Activated CD4-positive, alpha-beta T cell treated with anti-CD3 and anti-CD28 coated beads for 36 hours (primary cell): Measurements from ENCODE around the gene MS4A3. TPM values are rescaled to one million over a fixed set of nuclear protein-coding genes. Genes with fewer than 3 reads are reported as not detected.
"Not testable (repeated sequence)": the region's sequence is repeated elsewhere in the genome, so short reads cannot be mapped to it uniquely, and the experiment has no call there.

Experiments used
- ATAC-seq: fragments of 200-7000 bp; cut with Tn5 transposase; one replicate; pipeline ENCODE4 v1.10.0; 2021; ENCODE audit warnings: mild to moderate bottlenecking, moderate library complexity
- CTCF ChIA-PET: fragments of 350-600 bp; sonication (Branson Sonifier 250); formaldehyde crosslinking; loops from one replicate; lab custom pipeline; 2021; ENCODE audit warnings: antibody characterized with exemption; lab: Charles Lee
- POLR2A ChIA-PET: fragments of 350-600 bp; sonication (Branson Sonifier 250); formaldehyde crosslinking; loops from one replicate; lab custom pipeline; 2021; ENCODE audit warnings: antibody characterized with exemption, inconsistent platforms; lab: Charles Lee
- DNase-seq: peaks from one replicate; pipeline ENCODE4 v3.0.0-alpha.2; 2020
- H3K27ac Mint-ChIP-seq: one replicate; pipeline ENCODE4 v1.8.0; 2021; ENCODE audit warnings: mixed read lengths
- H3K27me3 Mint-ChIP-seq: one replicate; pipeline ENCODE4 v1.8.0; 2021; ENCODE audit warnings: mixed read lengths
- H3K36me3 Mint-ChIP-seq: one replicate; pipeline ENCODE4 v1.8.0; 2021; ENCODE audit warnings: low read depth, mixed read lengths
- H3K4me1 Mint-ChIP-seq: one replicate; pipeline ENCODE4 v1.8.0; 2021; ENCODE audit warnings: mixed read lengths
- H3K4me3 Mint-ChIP-seq: one replicate; pipeline ENCODE4 v1.8.0; 2021; ENCODE audit warnings: mild to moderate bottlenecking, moderate library complexity, mixed read lengths
- H3K9me3 Mint-ChIP-seq: one replicate; pipeline ENCODE4 v1.8.0; 2021; ENCODE audit warnings: low read depth, mixed read lengths
- intact Hi-C, 2 experiments: fragments of 100-400 bp; cut with DNase I in 1 of 2; cut with micrococcal nuclease in 1 of 2; formaldehyde crosslinking; loops; one replicate each; pipeline versions ENCODE4 v1.14.2 to v1.15.1; 2022 to 2024; cut with DNase I, micrococcal nuclease
- total RNA-seq, 2 experiments: library from RNA; stranded (reverse); gene quantifications; one replicate each; pipeline ENCODE4 v1.2.3, GENCODE V29; 2021

Gene MS4A3
- total RNA-seq, 2 experiments from 2014 or later: not detected

- Mint-ChIP-seq H3K9me3 (no peaks in the 10 kb centered on the region), H3K4me3 (no peak overlapping the region), H3K27me3 (peaks cover 7% of the 10 kb centered on the region), H3K27ac (no peak overlapping the region), H3K36me3 (no peaks in the 10 kb centered on the region), H3K4me1 (no peaks in the 10 kb centered on the region)
- ChIA-PET POLR2A (no interaction called here), CTCF (interaction anchor here (0.7 kb wide), 1 partner anchor 299 kb away, joined by 3 read pairs; no protein-coding TSS in a partner anchor)
- DNase-seq: no peak
- intact Hi-C loops: no loop called here
- no peak for ATAC-seq
Observed at GRCh38 chr11:60097189-60097588, 40.7 kb downstream of the MS4A3 start.

DNA sequence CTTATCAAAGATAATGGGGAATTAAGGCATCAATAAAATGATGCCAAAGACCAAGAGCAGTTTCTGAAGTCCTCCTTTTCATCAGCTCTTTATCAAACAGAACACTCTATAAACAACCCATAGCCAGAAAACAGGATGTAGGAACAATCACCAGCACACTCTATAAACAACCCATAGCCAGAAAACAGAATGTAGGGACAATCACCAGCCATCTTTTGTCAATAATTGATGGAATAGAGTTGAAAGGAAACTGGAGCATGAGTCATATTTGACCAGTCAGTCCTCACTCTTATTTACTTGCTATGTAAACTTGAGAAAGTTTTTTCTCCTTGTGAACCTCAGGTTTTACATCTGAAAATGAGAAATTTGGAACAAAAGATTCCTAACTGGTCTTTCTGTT, 42.0 kb downstream of the MS4A3 start:
- no peak overlapping the region for H3K27ac Mint-ChIP-seq
- H3K4me1 Mint-ChIP-seq: no peaks in the 10 kb centered on the region
- no peak for DNase-seq
- no peaks in the 10 kb centered on the region for H3K9me3 Mint-ChIP-seq
- CTCF ChIA-PET: no interaction called here
- H3K4me3 Mint-ChIP-seq: no peak overlapping the region
- POLR2A ChIA-PET: no interaction called here
- no peak for ATAC-seq
- peaks cover 7% of the 10 kb centered on the region for H3K27me3 Mint-ChIP-seq
- no peaks in the 10 kb centered on the region for H3K36me3 Mint-ChIP-seq
- intact Hi-C loops: no loop called here

DNA sequence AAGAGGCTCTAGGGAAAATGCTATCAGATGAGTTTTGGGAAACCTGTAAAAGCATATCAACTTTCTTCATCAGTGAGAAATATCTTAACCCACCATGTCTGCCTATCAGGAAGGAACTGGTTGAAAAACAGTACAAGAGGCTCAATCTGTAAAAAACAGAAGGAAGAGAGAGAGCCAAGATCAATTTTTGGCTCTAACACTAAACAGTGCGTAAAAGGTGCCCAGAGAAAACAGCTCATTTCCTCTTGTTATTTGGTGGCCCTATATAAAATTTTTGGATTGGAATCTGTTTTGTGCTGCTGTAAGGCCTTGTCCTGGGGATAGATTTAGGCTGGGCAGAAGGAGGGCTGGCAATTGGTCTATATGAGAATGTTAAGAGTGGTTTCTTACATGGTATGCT, 44.1 kb downstream of the MS4A3 start:
- ChIA-PET POLR2A (no interaction called here), CTCF (no interaction called here)
- ATAC-seq (no peak), DNase-seq (no peak)
- Mint-ChIP-seq H3K27me3 (peaks cover 4% of the 10 kb centered on the region), H3K9me3 (no peaks in the 10 kb centered on the region), H3K4me1 (no peaks in the 10 kb centered on the region), H3K27ac (no peak overlapping the region), H3K4me3 (no peak overlapping the region), H3K36me3 (no peaks in the 10 kb centered on the region)
- intact Hi-C loops: no loop called here

DNA sequence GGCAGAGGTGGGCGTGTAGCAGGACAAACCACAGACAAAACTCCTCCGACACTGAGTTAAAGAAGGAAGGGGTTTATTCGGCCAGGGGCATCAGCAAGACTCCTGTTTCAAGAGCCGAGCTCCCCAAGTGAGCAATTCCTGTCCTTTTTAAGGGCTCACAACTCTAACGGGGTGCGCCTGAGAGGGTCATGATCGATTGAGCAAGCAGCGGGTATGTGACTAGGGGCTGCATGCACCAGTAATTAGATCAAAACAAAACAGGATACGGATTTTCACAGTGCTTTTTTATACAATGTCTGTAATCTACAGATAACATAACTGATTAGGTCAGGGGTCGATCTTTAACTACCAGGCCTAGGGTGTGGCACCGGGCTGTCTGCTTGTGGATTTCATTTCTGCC, 44.9 kb downstream of the MS4A3 start:
- DNase-seq, CTCF ChIA-PET, intact Hi-C loops, ATAC-seq, H3K36me3 Mint-ChIP-seq, H3K27ac Mint-ChIP-seq, POLR2A ChIA-PET, H3K4me3 Mint-ChIP-seq, H3K27me3 Mint-ChIP-seq, H3K9me3 Mint-ChIP-seq, H3K4me1 Mint-ChIP-seq: not testable (repeated sequence)

DNA sequence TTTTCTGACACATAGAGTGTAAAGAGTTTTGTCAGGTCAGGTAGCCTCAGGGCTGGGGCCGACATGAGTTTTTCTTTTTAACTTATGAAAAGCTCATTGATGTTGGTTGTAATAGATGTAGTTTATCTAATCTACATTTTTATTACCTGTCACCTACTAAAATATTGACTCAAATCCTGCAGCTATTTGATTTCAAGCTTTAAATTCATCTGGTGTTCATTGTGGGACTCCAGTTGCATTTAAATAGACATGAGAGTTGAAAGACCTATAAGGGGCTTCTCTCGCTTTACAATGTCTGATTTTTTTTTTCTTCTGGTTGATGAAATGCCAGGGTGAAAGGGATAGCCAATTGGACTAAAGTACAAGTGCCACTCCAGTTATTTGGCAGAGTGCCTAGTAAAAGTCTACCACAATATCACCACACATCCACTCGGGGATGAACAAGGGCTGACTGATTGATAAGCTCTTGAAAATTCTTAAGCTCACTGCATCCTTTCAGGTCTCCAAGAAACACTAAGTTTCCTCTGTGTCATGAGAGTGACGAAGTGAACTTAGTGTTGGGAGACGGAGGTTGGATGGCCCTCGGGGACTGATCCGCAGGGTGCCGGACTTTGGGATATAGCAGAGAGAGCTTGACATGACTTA, 48.1 kb downstream of the MS4A3 start:
- DNase-seq, H3K27ac Mint-ChIP-seq, H3K36me3 Mint-ChIP-seq, H3K27me3 Mint-ChIP-seq, H3K9me3 Mint-ChIP-seq, ATAC-seq, intact Hi-C loops, H3K4me3 Mint-ChIP-seq, POLR2A ChIA-PET, H3K4me1 Mint-ChIP-seq: not testable (repeated sequence)
- CTCF ChIA-PET: interaction anchor here (0.7 kb wide), 1 partner anchor 507 kb away, joined by 3 read pairs; no protein-coding TSS in a partner anchor

DNA sequence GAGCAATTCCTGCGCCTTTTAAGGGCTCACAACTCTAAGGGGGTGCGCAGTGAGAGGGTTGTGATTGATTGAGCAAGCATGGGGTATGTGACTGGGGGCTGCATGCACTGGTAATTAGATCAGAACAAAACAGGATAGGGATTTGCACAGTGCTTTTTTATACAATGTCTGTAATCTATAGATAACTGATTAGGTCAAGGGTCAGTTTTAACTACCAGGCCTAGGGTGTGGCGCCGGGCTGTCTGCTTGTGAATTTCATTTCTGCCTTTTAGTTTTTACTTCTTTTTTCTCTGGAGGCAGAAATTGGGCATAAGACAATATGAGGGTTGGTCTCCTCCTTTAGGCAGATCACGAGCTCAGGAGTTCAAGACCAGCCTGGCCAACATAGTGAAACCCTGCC, 52.2 kb downstream of the MS4A3 start:
- H3K9me3 Mint-ChIP-seq, H3K4me1 Mint-ChIP-seq, H3K4me3 Mint-ChIP-seq, intact Hi-C loops, H3K27me3 Mint-ChIP-seq, H3K27ac Mint-ChIP-seq, ATAC-seq, POLR2A ChIA-PET, DNase-seq, H3K36me3 Mint-ChIP-seq: not testable (repeated sequence)
- CTCF ChIA-PET: interaction anchor here (1.0 kb wide), 1 partner anchor 10 kb away, joined by 3 read pairs; no protein-coding TSS in a partner anchor

- peaks cover 2% of the 10 kb centered on the region for H3K27me3 Mint-ChIP-seq
- H3K36me3 Mint-ChIP-seq: no peaks in the 10 kb centered on the region
- ATAC-seq: no peak
- H3K27ac Mint-ChIP-seq: no peak overlapping the region
- peaks cover 2% of the 10 kb centered on the region for H3K4me1 Mint-ChIP-seq
- CTCF ChIA-PET: no interaction called here
- no peak overlapping the region for H3K4me3 Mint-ChIP-seq
- intact Hi-C loops: no loop called here
- H3K9me3 Mint-ChIP-seq: no peaks in the 10 kb centered on the region
- DNase-seq: no peak
- POLR2A ChIA-PET: no interaction called here
Observed at GRCh38 chr11:60111793-60112192, 55.3 kb downstream of the MS4A3 start.

DNA sequence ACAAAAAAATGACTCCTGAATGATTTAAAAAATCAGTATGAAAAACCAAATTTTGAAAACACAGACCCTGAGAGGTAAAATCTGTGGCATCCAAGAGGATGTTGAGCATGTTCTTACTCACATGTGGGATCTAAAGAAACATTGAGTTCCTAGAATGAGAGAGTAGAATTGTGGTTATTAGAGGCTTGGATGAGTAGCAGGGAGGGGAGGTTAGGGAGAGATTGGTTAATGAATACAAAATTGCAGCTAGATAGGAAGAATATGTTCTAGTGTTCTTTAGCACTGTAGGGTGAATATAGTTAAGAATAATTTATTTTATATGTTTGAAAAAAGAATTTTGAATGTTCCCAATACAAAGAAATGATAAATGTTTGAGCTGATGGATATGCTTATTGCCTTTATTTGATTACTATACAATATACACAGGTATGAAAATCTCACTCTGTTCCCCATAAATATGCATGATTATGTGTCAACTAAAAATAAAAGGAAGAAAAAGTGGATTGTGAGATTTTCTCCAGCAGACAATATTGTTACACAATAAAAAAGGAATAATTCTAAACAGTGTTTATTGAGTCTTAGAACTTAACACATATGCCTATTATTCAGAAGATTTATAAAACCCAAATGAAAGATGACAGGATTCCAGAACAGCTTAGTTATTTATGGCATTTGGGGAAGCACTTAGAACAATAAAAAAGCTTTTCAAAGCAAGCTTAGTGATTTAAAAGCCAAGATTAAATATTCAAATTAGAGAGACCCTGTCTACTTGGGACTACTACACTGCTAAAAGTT, 60.7 kb downstream of the MS4A3 start:
- Mint-ChIP-seq H3K27ac (no peak overlapping the region), H3K4me1 (peaks cover 2% of the 10 kb centered on the region), H3K9me3 (no peaks in the 10 kb centered on the region), H3K4me3 (no peak overlapping the region), H3K36me3 (no peaks in the 10 kb centered on the region), H3K27me3 (no peaks in the 10 kb centered on the region)
- ATAC-seq (no peak), DNase-seq (no peak)
- intact Hi-C loops: no loop called here
- ChIA-PET CTCF (interaction anchor here (1.0 kb wide), 1 partner anchor 13 kb away, joined by 3 read pairs; no protein-coding TSS in a partner anchor), POLR2A (no interaction called here)

DNA sequence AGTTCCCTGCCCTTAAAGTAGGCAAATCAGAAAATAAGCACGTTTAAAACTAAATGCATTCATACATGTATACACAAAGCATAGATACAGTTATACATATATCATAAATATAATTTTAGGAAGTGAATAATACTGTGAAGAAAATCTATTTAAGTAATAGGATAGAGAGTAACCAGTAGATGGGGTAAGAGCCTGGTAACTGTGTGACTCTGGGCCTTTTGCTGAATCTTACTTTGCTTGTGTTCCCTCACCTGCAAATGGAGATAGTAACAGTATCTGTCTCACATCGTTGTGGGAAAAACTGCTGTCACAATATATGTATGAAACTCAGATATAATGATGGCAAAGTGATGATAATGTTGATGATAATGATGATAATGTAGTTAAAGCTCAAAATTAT, 61.9 kb downstream of the MS4A3 start:
- intact Hi-C loops: no loop called here
- ChIA-PET POLR2A (no interaction called here), CTCF (interaction anchor here (0.6 to 1.2 kb wide), 3 partner anchors 9 to 47 kb away, joined by 3 read pairs; no protein-coding TSS in a partner anchor)
- no peak for ATAC-seq
- Mint-ChIP-seq H3K27ac (no peak overlapping the region), H3K36me3 (no peaks in the 10 kb centered on the region), H3K9me3 (no peaks in the 10 kb centered on the region), H3K4me3 (no peak overlapping the region), H3K4me1 (peaks cover 2% of the 10 kb centered on the region), H3K27me3 (peaks cover 5% of the 10 kb centered on the region)
- DNase-seq: no peak

GRCh38 chr11:60119710-60120109, 63.2 kb downstream of the MS4A3 start:
- no peak overlapping the region for H3K4me3 Mint-ChIP-seq
- peaks cover 2% of the 10 kb centered on the region for H3K4me1 Mint-ChIP-seq
- H3K36me3 Mint-ChIP-seq: no peaks in the 10 kb centered on the region
- ATAC-seq (no peak), DNase-seq (no peak)
- no peak overlapping the region for H3K27ac Mint-ChIP-seq
- POLR2A ChIA-PET: no interaction called here
- CTCF ChIA-PET: interaction anchor here (1.2 kb wide), 1 partner anchor 8 kb away, joined by 3 read pairs; no protein-coding TSS in a partner anchor
- intact Hi-C loops: no loop called here
- H3K9me3 Mint-ChIP-seq: no peaks in the 10 kb centered on the region
- peaks cover 5% of the 10 kb centered on the region for H3K27me3 Mint-ChIP-seq
